Activated CD4-positive, alpha-beta T cell treated with anti-CD3 and anti-CD28 coated beads, Interleukin-2, Interleukin-4, amounts not matched to agents 100 ng/mL and 50 ng/mL, durations not matched to agents 16 hours and 8 hours (primary cell): ENCODE results near the gene CXCR6.

Source experiments
- DNase-seq: peaks from one replicate; pipeline ENCODE4 v3.0.0-alpha.2; 2020; ENCODE audit warnings: low spot score

The CXCR6 gene

DNA sequence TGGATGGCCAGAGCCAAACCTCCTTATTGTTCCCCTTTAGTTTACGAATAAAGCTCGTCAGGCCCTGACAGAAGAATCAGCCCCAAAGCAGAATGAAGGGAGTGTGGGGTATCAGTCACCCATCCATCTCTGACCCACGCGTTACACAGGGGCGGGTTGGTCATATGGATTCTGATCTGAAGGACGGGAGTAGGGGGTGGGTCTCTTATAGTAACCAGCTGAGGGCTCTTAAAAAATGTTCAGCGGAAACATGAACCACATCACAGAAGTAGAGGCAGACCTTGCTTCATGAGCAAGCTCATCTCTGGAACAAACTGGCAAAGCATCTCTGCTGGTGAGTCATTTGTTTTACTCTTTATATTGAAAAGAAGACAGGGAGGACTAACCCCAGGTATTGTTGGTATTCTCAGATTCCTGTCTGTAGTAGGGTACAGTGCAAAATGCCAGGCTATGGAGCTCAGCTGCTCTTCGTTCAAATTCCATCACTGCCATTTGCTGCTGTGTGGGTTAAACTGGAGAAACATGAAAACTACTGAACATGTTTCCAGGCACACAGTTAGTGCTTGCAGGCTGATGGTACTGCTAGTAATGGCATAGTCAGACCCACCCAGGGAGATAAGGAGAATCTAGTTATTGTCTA, at the start of gene CXCR6:
Gene CXCR6 (plus strand): TSS at position 258 of the 640 bp plus-strand sequence. CDS start 3,018 bp downstream, outside the sequence.
- DNase-seq = peak; percentile 80

GRCh38 chr3:45894015-45894414, 49.2 kb upstream of the CXCR6 start:
- DNase-seq = no peak

DNA sequence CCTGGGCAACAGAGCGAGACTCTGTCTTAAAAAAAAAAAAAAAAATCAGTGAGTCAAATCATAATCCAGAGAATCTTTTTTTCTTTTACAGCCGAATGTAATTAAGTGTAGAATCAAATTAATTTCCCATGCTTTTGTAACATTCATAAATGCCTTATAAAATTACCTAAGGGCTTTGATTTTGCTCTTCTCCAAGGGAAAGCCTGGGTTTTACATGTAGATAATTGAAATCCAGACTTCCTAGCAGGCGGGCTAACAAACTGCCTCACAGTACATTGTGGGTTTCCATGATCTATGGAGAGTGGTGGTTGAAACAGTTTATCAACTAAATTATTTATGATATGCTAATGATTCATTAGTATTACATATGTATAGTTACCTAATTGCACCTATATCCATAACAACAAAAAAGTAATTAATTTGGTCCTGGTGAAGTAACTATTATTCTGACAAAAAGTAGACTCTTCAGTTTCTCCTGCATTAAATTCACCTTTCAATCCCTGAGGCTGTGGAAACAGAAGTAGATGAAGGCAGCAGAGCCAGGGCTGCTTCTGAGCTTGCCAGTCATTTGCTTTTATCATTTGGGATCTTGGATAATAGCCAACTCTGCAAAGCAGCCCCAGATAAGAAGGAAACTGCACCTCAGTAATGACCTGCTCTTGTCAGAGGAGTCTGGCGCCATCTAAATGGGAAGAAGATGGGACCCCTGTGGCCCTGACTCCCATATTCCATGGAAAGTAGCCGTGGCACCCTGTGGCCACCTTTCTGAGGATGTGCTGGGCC, 47.4 kb upstream of the CXCR6 start:
- no peak for DNase-seq

DNA sequence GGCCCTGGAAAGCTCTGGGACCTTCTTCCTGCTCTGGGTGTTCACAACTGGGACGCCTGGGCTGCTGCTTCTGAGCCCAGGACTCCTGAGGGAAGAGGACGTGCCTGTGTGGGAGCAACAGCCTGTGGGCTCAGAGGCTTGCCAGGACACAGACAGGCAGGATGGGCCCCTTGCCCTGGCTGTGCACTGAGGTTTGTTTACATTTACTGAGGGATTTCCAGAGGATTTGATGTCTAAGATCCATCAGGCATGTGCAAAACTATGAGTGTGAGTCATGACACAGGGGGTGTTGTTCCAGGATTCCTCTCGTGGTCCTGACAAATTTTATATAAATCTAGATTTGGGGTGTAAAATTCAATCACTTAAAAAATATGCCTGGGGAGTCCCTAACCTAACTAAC, 46.3 kb upstream of the CXCR6 start:
- no peak for DNase-seq

DNA sequence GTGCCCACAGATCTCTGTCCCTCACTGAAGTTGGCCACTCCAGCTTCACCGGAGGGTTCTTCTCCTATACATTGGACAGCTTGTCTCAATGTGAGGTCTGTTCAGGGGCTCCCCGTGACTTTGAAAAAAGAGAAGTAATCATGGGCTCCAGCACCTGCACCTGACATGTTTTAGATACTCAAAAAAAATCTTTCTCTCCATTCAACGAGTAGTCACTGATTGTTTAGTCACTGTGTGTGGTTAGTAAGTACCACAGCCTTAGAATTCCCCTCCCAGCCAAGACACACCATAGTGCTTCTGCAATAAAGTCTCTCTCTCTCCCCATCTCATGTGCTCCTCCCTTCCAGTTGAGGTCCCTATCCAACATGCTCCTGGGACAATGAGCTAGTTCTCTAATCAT, 38.3 kb upstream of the CXCR6 start:
- no peak for DNase-seq

DNA sequence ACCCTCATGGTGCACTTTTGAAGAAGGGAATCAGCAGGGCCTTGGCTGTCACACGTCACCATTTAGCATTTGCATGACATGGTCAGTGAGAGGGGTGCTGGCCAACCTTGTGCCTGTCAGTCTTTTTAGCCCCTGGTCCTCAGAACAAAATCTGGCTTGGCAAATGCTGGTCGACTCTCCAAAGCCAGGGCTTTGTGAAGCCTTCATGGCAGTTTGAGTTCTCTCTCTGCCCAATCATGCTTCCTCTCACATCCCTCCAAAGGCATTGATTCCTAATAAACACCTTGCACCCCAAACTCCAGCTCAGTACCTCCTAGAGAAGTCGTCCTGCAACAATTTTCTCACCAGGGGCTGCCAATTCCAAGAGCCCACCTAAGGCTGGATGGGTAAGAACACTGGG, 37.5 kb upstream of the CXCR6 start:
- no peak for DNase-seq

- no peak for DNase-seq
Measured at GRCh38 chr3:45906681-45907407, 36.4 kb upstream of the CXCR6 start.

GRCh38 chr3:45907769-45908705, 35.2 kb upstream of the CXCR6 start:
- peak; percentile 3 for DNase-seq

GRCh38 chr3:45908761-45909160, 34.5 kb upstream of the CXCR6 start:
- no peak for DNase-seq

- no peak for DNase-seq
Measured at GRCh38 chr3:45909542-45909941, 33.7 kb upstream of the CXCR6 start.

DNA sequence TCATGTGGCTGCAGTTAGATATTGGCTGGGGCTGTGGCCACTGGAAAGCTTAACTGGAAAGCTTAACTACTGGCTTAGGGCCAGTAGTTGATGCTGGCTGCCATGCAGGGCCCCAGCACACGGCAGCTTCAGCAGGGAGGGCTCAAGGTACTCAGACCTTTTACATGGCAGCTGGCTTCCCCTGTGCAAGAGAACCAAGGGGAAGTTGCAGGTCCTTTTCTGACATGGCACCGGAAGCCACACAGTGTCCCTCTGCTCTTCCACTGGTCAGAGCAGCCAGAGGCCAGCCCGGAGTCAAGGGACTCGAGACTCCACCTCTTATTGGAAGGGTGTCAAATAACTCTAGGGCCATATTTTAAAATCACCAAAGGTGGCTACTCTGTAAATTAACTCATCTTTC, 32.4 kb upstream of the CXCR6 start:
- no peak for DNase-seq

- DNase-seq = no peak
Measured at GRCh38 chr3:45911511-45912226, 31.6 kb upstream of the CXCR6 start.

GRCh38 chr3:45912435-45912834, 30.8 kb upstream of the CXCR6 start:
- DNase-seq = no peak

DNA sequence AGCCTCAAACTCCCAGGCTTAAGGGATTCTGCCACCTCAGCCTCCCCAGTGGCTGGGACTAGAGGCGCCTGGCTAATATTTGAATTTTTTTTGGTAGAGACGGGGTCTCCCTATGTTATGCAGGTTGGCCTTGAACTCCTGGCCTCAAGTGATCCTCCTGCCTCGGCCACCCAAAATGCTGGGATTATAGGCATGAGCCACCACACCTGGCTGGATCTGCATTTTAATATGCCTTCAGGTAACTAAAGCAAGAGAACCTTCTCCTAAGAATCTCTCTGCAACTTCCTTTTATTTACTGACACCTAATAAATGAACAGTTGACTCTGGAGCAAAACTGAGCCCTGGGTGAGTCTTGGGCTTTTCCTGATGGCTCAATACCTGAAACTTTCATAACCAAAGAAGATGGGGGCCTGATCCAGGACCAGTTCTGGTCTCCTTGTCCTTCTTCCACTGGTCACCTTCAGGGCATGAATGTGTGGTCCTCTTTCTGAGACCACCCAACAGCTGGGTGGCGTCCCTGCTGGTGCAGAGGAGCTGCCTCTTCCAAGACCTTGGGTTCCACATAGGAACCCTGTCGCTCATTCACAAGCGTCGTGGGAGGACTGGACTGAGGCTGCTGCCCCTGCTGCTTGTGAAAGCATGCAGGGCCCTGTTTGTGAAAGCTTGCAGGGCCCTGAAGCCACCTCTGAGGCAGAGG, 28.8 kb upstream of the CXCR6 start:
- no peak for DNase-seq

- DNase-seq = no peak
Measured at GRCh38 chr3:45915059-45915439, 28.2 kb upstream of the CXCR6 start.

DNA sequence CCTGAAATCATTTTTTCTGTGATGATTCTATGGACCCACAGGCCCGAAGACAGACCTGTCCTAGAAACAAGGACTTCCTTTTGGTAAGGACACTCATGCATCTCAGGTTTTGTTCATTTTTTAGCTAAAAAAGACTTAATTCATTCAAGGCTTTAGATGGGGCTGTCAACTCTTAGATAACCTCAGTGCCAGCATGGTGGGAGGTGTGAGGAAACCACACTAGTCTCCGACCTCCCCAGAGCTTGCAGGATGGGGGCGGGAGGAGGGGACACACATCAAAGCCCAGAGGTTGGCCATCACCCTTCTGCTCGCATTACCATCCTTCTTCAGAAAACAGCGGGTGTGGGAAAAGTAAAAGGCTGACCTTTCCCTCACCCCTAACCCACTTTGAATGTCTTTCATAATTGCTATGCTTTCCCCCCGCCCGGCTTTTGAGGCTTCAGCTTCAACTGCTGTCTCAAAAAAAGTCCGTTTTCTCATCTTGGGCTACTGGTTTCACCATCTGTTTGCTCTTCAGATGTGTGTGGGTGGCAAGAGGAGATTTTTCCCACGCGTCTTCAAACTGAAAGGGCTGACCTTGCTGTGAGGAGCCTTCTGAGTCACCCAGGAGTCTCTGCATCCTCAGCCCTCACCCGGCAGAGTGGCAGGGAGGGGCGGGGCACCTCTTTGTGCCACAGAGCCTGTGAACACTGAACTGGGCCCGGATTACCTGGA, 27.6 kb upstream of the CXCR6 start:
- DNase-seq = peak; percentile 89

DNA sequence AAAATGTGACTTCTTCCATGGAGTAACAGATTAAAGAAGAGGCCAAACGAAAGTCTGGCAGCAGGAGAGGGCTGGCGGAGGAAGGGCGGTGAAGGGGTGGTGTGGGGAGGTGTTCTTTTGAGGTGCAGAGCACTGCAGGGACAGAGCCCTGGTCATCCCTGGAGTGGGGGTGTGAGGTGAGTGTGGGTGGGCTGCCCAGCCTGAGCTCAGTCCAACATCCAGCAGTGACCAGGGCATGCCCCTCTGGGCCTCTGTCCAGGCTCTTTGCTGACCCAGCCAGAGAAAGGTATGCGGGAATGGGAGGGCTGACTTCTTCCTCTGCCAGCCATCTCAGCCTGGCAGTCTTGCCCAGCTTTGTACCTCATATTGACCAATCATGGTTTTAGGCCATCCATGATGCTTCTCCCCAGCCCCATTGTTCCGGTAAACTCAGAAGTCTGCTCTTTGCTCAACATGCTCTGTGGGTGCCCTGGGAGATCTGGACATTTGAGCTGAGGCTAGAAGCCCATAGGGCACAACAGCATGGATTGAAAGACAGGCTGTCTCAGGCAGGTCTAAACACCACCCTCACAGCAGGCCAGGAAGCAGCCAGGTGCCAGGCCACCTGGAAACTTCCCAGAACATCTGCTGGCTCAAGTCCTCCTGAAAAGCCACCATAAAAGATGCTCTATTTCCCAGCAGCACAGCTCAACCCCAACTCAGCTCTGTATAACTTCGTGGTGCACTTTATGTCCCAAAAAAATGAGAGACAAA, 25.9 kb upstream of the CXCR6 start:
- no peak for DNase-seq

GRCh38 chr3:45921158-45922038, 21.9 kb upstream of the CXCR6 start:
- no peak for DNase-seq
